Activated CD4-positive, alpha-beta T cell treated with anti-CD3 and anti-CD28 coated beads, Interleukin-2, amount 10 ng/mL, durations not matched to agents 7 days and 5 days (primary cell): ENCODE measurements around the gene SLC35B2. TPM values are rescaled to one million over a fixed set of nuclear protein-coding genes. Genes with fewer than 3 reads are reported as not detected.

Source experiments
- CTCF ChIA-PET: fragments of 350-600 bp; sonication (Branson Sonifier 250); formaldehyde crosslinking; loops from one replicate; lab custom pipeline; 2021; ENCODE audit warnings: antibody characterized with exemption; lab: Charles Lee
- POLR2A ChIA-PET: fragments of 350-600 bp; sonication (Branson Sonifier 250); formaldehyde crosslinking; loops from one replicate; lab custom pipeline; 2021; ENCODE audit warnings: antibody characterized with exemption; lab: Charles Lee
- DNase-seq: peaks from one replicate; pipeline ENCODE4 v3.0.0-alpha.2; 2020
- H3K27ac Mint-ChIP-seq: one replicate; pipeline ENCODE4 v1.8.0; 2021; ENCODE audit warnings: mild to moderate bottlenecking, moderate library complexity, mixed read lengths
- H3K27me3 Mint-ChIP-seq: one replicate; pipeline ENCODE4 v1.8.0; 2021; ENCODE audit warnings: mixed read lengths
- H3K36me3 Mint-ChIP-seq: one replicate; pipeline ENCODE4 v1.8.0; 2021; ENCODE audit warnings: low read depth, mixed read lengths
- H3K4me1 Mint-ChIP-seq: one replicate; pipeline ENCODE4 v1.8.0; 2021; ENCODE audit warnings: mixed read lengths
- H3K4me3 Mint-ChIP-seq: one replicate; pipeline ENCODE4 v1.8.0; 2021; ENCODE audit warnings: mild to moderate bottlenecking, moderate library complexity, mixed read lengths
- H3K9me3 Mint-ChIP-seq: one replicate; pipeline ENCODE4 v1.8.0; 2021; ENCODE audit warnings: mixed read lengths
- total RNA-seq, 2 experiments: library from RNA; stranded (reverse); gene quantifications; one replicate each; pipeline ENCODE4 v1.2.3, GENCODE V29; 2021

SLC35B2 gene
- total RNA-seq, 2 experiments from 2014 or later: 29.5 to 30.1 TPM

DNA sequence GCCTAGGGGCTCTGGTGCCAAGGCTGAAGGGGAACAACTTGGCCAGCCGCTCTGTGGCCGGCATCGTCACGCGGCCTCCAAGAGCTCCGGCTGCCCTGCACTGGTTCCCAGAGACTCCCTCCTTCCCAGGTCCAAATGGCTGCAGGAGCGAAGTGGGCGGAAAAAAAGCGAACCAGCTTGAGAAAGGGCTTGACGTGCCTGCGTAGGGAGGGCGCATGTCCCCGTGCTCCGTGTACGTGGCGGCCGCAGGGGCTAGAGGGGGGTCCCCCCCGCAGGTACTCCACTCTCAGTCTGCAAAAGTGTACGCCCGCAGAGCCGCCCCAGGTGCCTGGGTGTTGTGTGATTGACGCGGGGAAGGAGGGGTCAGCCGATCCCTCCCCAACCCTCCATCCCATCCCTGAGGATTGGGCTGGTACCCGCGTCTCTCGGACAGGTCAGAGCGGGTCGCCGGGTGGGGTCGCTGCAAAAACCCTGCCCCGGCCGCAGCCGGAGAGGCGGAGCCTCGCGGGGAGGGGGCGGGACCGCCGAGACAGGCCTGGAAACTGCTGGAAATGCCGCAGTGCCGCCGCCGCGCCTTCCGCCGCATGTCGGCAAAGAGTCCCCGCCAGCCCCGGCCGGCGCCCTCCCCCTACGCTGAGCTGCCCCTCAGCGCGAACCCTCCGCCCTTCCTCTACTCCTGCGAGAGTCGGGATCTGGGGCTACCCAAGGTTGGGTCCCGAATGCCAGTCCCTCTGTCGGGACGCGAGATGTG, 11.2 kb downstream of the SLC35B2 start:
- peak overlapping the region; percentile 95 for H3K27ac Mint-ChIP-seq
- no peaks in the 10 kb centered on the region for H3K9me3 Mint-ChIP-seq
- ChIA-PET CTCF (interaction anchor here (1.0 to 7.8 kb wide), 7 partner anchors 8 to 84 kb away, joined by 3 to 66 read pairs (median 9); partner anchors contain the start of genes AARS2 and SLC35B2), POLR2A (interaction anchor here (0.6 to 1.9 kb wide), 3 partner anchors 9 to 23 kb away, joined by 3 to 15 read pairs (median 5); partner anchors contain the start of gene SLC29A1)
- no peaks in the 10 kb centered on the region for H3K27me3 Mint-ChIP-seq
- H3K4me1 Mint-ChIP-seq: peaks cover 43% of the 10 kb centered on the region
- peaks cover 41% of the 10 kb centered on the region for H3K36me3 Mint-ChIP-seq
- H3K4me3 Mint-ChIP-seq: peak overlapping the region; percentile 99
- peak; percentile 79 for DNase-seq

DNA sequence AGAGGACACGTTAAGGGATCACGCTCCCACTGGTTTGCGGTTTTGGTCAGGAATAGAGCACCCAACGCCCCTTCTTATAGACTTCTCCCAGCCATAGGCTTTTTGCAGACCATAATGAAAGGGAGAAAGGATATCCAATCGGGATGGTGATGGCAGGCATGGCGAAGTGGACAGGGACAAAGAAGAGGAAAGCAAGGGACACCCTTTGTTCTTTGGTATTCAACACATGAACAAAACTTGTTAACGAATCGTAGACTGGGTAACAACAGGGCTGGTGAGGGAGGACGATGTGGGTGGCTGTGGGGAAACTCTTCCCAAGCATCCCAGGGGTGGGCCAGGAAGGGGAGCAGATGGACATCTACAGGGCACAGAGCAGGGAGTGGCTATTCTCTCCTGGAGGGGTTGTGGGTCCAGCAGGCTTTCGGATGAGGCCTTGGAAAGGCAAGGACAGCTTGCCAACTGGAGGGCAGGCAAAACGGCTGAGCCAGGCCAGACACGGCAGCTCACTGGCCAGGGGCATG, 11.9 kb downstream of the SLC35B2 start:
- Mint-ChIP-seq H3K27ac (peak overlapping the region; percentile 95), H3K4me1 (peaks cover 37% of the 10 kb centered on the region), H3K9me3 (no peaks in the 10 kb centered on the region), H3K4me3 (peak overlapping the region; percentile 99), H3K27me3 (no peaks in the 10 kb centered on the region), H3K36me3 (peaks cover 34% of the 10 kb centered on the region)
- POLR2A ChIA-PET: no interaction called here
- DNase-seq: no peak
- CTCF ChIA-PET: interaction anchor here (0.6 to 7.8 kb wide), 5 partner anchors 9 to 73 kb away, joined by 3 to 66 read pairs (median 9); partner anchors contain the start of gene SLC35B2

DNA sequence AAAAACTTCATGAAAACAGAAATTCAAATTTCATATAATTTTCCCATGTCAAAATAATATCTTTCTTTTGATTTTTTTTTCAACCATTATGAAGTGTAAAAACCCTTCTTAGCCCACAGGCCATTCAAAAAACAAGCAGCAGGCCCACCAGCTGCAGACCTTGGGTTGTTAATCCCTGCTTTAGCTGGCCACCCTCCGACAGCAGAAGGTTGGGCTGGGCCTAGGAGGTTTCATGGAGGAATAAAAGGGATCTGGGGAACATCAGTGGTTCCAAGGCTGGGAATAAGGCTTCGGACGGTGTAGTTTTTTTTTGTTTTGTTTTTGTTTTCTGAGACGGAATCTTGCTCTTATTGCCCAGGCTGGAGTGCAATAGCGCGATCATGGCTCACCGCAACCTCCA, 14.0 kb downstream of the SLC35B2 start:
- Mint-ChIP-seq H3K4me1 (peaks cover 18% of the 10 kb centered on the region), H3K9me3 (no peaks in the 10 kb centered on the region), H3K36me3 (peaks cover 13% of the 10 kb centered on the region), H3K27ac (no peak overlapping the region), H3K27me3 (no peaks in the 10 kb centered on the region), H3K4me3 (no peak overlapping the region)
- DNase-seq: no peak
- ChIA-PET CTCF (interaction anchor here (0.6 to 7.8 kb wide), 5 partner anchors 8 to 174 kb away, joined by 4 to 66 read pairs (median 8); partner anchors contain the start of gene SLC35B2), POLR2A (no interaction called here)

DNA sequence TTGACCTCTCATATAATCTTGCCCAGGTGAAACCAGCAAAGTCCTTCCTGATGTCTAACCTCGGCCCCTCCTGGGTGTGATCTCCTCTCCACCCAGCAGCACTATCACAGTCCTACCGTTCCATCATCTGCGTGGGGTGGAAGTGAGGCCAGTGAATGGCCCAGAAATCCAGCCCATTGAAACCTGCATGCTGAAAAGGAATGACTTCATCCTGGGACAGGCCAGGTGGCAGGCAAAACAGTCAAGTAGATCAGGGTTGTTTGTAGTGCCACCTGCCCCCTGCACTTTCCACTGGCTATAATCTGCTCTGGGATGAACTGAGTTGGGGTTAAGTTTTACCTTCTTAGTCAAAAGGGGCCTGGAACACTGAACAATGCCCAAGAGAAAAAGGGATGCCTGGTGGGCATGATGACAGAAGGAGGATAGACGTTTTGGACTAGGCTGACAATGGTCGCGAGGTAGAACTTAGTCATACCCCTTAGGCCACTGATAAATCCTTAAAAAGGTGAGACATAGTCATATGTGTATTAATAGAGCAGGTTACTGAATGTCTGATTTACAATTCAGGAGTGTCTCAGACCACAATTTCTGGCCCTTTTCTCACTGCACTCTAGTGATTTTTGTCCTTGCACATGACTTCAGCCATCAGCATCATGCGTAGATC, 18.5 kb downstream of the SLC35B2 start:
- ChIA-PET CTCF (interaction anchor here (0.6 to 2.1 kb wide), 3 partner anchors 9 to 13 kb away, joined by 3 to 19 read pairs (median 5); partner anchors contain the start of gene HSP90AB1), POLR2A (no interaction called here)
- peak overlapping the region; percentile 75 for H3K4me3 Mint-ChIP-seq
- H3K4me1 Mint-ChIP-seq: peaks cover 19% of the 10 kb centered on the region
- H3K9me3 Mint-ChIP-seq: no peaks in the 10 kb centered on the region
- H3K27ac Mint-ChIP-seq: peak overlapping the region; percentile 95
- DNase-seq: no peak
- H3K27me3 Mint-ChIP-seq: no peaks in the 10 kb centered on the region
- peaks cover 2% of the 10 kb centered on the region for H3K36me3 Mint-ChIP-seq

DNA sequence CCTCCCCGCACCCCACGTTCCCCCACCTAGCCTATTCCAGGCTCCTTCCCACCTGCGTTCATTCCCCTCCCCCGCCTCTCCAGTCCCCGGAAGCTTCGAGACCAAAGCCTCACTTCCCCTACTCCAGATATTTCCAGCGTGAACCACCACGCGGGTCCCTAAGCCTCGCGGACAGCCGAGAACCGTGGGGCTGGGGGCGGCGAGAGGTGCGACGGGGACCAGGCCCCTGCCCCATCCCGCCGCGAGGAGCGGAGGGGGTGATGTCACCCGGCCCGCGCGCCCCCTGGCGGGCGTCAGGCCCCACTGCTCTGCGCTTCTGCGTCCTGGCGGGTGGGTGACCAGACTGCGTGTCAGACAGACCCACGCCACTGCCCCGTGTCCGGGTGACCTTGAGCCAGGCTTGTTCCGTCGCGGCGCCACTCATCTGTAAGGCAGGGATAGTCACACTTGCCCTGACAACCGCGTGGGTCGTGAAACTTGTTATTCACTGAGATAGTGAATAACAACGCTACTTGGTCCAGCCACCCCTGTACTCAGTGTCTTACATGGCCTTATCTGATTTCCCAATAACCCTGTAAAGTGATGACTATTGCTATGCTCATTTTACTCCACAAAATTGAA, 19.4 kb downstream of the SLC35B2 start:
- H3K27ac Mint-ChIP-seq: peak overlapping the region; percentile 95

DNA sequence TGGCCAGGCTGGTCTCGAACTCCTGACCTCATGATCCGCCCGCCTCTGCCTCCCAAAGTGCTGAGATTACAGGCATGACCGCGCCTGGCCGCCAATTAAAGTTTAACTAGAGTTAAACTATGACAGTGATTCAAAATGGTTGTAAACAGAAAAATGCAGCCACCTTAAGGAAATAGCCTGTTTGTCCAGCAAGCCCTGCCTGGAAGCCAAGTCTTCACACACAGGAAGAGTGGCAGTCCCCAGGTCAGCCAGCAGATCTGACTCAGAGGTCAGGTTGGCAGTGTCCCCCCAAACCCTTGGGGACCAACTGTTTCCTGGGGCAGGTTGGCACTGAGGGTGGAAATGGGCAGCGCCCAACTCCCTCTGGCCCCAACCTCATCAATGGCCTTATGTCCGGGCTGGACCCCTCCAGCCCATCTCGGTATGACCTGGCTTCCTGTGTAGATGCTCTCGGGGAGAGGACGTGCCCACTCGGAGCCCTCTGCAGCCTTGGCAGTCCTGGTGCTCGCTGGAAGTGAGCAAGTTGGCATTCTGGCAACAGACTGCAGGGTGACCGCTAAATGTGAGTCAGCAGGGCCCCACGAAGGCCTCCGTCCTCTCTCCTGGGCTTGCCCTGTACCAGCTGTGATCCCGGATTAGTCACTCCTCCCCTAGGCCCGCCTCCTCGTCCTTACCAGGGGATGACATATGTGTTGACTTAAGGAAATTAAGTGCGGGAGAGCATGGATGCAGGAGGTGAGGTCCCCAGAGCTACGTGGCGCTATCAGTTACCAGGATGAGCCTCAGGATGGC, 20.1 kb downstream of the SLC35B2 start:
- Mint-ChIP-seq H3K9me3 (no peaks in the 10 kb centered on the region), H3K27me3 (no peaks in the 10 kb centered on the region), H3K4me1 (peaks cover 30% of the 10 kb centered on the region), H3K36me3 (peaks cover 6% of the 10 kb centered on the region), H3K27ac (peak overlapping the region; percentile 95), H3K4me3 (peak overlapping the region; percentile 75)
- ChIA-PET POLR2A (interaction anchor here (1.3 kb wide), 1 partner anchor 9 kb away, joined by 3 read pairs; the partner anchor contains the start of gene HSP90AB1), CTCF (interaction anchor here (0.6 to 2.1 kb wide), 14 partner anchors 8 to 103 kb away, joined by 3 to 19 read pairs (median 4); partner anchors contain the start of genes AARS2, HSP90AB1, SLC29A1 and TMEM151B)
- peak; percentile 62 for DNase-seq

More for the DNA sequence above, 19.4 kb downstream of the SLC35B2 start:
- no peaks in the 10 kb centered on the region for H3K27me3 Mint-ChIP-seq
- H3K4me3 Mint-ChIP-seq: peak overlapping the region; percentile 75
- no peaks in the 10 kb centered on the region for H3K9me3 Mint-ChIP-seq
- peak; percentile 77 for DNase-seq
- ChIA-PET CTCF (interaction anchor here (0.6 to 2.1 kb wide), 12 partner anchors 10 to 104 kb away, joined by 3 to 19 read pairs (median 4); partner anchors contain the start of genes AARS2, HSP90AB1, SLC29A1 and TMEM151B), POLR2A (interaction anchor here (1.3 kb wide), 1 partner anchor 9 kb away, joined by 3 read pairs; the partner anchor contains the start of gene HSP90AB1)
- H3K4me1 Mint-ChIP-seq: peaks cover 28% of the 10 kb centered on the region
- peaks cover 4% of the 10 kb centered on the region for H3K36me3 Mint-ChIP-seq

DNA sequence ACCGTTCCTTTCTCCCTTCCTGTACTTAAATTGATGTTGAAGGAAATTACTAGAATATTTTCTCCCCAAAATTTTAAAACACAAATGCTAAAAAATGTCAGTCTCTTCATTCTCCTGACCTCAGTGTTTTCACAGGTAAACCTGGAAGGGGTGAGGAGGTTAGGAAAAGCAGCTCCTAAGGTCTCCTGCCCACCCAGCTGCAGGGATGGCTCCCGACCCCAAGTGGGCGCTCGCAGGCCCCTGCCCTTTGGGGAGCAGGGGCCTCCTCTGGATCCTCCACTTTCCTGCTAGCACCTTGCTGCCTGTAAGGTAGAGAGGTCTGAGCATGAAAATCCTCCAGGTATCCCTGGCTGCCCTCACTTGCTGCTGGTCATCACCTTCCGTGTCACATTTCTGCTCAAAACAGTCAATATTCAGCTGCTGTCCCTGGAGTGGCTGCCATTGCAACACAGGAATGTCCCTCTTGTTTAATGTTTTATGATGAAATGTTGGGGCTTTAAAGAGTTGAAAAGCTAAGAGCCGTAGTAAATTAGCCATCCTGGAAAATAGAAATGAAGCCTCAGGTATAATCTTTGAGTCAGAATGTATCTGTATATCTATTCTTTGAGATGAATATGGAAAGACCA, 21.3 kb downstream of the SLC35B2 start:
- ChIA-PET POLR2A (interaction anchor here (0.6 kb wide), 1 partner anchor 30 kb away, joined by 5 read pairs; no protein-coding TSS in a partner anchor), CTCF (interaction anchor here (0.6 to 3.6 kb wide), 8 partner anchors 9 to 69 kb away, joined by 3 to 14 read pairs (median 3); partner anchors contain the start of gene SLC29A1)
- Mint-ChIP-seq H3K4me3 (no peak overlapping the region), H3K9me3 (no peaks in the 10 kb centered on the region), H3K36me3 (peaks cover 9% of the 10 kb centered on the region), H3K27ac (no peak overlapping the region), H3K27me3 (no peaks in the 10 kb centered on the region), H3K4me1 (peaks cover 30% of the 10 kb centered on the region)
- DNase-seq: no peak

DNA sequence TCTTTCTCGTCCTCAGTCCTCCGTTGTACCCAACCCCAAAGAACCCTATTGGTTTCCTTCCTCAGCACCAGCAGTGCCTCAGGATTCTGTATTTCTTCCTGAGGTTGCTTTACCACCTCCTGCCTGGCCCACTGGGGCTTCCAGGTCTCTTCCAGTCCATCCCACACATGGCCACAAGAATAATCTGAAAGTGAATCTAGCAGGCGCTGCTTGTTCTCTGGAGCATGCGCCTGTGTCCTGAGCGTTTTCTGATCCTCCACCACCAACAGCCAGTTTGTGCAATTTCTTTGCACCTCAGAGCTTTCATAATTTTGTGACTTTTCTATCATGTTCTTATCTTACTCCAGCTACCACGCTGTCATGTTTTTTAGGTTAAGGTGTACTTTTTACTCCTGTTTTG, 22.1 kb downstream of the SLC35B2 start:
- POLR2A ChIA-PET: no interaction called here
- Mint-ChIP-seq H3K36me3 (peaks cover 14% of the 10 kb centered on the region), H3K9me3 (no peaks in the 10 kb centered on the region), H3K4me3 (no peak overlapping the region), H3K27ac (no peak overlapping the region), H3K27me3 (no peaks in the 10 kb centered on the region), H3K4me1 (peaks cover 30% of the 10 kb centered on the region)
- CTCF ChIA-PET: interaction anchor here (0.6 to 3.6 kb wide), 8 partner anchors 9 to 172 kb away, joined by 3 to 14 read pairs (median 4); partner anchors contain the start of genes SLC29A1 and SLC35B2
- no peak for DNase-seq

DNA sequence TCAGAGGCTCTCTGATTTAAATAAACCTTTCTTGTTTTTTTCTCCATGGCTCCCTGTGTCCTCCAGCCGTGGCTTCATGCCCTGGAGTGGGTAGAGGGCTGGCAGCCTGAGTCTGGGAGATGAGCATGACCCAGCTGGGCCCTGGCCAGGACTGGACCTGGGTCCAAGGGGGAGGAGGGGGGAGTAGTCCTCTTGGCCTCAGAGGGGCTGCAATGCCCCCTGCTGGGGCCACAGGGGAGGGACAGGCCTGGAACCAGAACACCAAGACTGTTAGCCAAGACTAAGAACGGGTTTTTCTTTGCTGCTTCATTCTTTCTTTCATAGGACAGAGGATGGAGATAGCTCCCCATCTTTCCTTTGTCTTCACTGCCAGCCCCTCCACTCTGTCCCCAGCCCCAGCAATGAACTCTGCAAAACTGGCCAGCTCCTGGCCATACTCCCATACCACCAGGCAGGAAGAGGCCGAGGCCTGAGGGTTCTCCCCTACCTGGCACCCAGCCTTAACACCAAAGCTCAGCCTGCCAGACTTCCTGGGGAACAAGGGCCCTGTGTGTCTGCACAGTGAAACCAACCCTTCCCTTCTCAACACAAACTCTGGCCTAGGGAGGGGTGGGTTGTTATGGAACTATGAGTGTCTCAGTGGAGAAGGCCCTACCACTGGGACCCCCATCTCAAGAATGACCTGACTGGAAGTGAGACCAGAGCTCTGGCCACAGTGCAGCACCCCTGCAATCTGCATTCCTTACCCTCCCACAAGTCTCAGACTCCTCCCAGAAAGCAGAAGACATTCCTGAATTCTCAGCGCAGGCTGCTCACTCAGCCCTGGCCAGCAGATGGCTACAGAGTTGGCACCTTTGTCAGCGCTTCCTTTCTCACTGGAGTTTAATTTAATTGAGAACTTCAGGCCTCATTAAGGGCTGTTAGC, 23.0 kb downstream of the SLC35B2 start:
- Mint-ChIP-seq H3K4me1 (peaks cover 30% of the 10 kb centered on the region), H3K36me3 (peaks cover 14% of the 10 kb centered on the region), H3K27me3 (no peaks in the 10 kb centered on the region), H3K4me3 (no peak overlapping the region), H3K9me3 (no peaks in the 10 kb centered on the region), H3K27ac (peak overlapping the region; percentile 37)
- POLR2A ChIA-PET: no interaction called here
- CTCF ChIA-PET: interaction anchor here (0.5 to 3.6 kb wide), 9 partner anchors 8 to 173 kb away, joined by 3 to 14 read pairs (median 3); partner anchors contain the start of genes SLC29A1 and SLC35B2
- no peak for DNase-seq

DNA sequence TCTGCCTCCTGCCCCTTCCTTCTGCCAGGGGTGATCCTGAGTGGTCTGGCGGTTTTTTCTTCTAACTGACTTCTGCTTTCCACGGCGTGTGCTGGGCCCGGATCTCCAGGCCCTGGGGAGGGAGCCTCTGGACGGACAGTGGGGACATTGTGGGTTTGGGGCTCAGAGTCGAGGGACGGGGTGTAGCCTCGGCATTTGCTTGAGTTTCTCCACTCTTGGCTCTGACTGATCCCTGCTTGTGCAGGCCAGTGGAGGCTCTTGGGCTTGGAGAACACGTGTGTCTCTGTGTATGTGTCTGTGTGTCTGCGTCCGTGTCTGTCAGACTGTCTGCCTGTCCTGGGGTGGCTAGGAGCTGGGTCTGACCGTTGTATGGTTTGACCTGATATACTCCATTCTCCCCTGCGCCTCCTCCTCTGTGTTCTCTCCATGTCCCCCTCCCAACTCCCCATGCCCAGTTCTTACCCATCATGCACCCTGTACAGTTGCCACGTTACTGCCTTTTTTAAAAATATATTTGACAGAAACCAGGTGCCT, 23.7 kb downstream of the SLC35B2 start:
- POLR2A ChIA-PET: no interaction called here
- Mint-ChIP-seq H3K27me3 (no peaks in the 10 kb centered on the region), H3K27ac (peak overlapping the region; percentile 76), H3K9me3 (no peaks in the 10 kb centered on the region), H3K4me3 (no peak overlapping the region), H3K36me3 (peaks cover 14% of the 10 kb centered on the region), H3K4me1 (peaks cover 30% of the 10 kb centered on the region)
- CTCF ChIA-PET: interaction anchor here (0.5 to 3.6 kb wide), 6 partner anchors 9 to 76 kb away, joined by 3 to 14 read pairs (median 7); partner anchors contain the start of gene SLC29A1
- no peak for DNase-seq
